IPS-NIHi11 (cell line): Measurements from ENCODE around the gene POC1A.

Source experiments
- DNase-seq: peaks from one replicate; pipeline ENCODE4 v3.0.0; 2012; ENCODE audit warnings: mixed read lengths, low spot score

Gene POC1A

DNA sequence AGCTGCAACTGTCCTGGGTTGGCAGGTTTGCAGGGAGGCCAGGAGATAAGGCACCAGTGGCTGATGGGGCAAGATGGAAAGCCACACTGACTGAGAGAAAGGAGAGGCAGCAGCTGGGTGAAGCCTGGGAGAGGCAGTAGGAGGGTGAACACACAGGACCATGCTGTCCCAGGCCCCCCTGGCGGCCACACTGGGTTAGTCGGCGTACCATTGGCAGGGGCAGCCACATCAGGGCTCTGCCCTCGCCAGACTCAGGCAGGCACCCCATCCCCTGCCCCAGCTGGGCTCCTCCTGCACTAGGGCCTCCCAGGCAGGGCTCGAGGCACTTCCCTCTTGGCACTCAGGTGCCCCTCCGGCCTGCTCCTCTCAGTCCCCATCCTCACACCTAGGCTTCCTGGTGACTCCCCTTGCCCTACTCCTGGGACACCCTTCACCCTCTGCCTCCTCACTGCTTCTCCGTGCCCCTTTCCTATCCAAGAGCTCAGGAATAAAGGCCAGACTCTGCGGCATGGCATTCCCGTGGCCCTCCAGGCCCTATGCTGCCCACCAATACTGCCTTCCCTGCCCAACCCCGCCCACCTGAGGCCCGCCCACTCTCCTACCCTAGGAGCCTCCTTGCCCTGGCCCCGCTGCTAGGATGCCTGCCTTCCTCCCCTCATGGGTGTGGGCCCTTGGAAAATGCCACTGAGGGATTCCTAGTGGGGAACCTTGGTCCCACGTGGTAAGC lies 69.1 kb downstream of the POC1A start:
- no peak for DNase-seq

DNA sequence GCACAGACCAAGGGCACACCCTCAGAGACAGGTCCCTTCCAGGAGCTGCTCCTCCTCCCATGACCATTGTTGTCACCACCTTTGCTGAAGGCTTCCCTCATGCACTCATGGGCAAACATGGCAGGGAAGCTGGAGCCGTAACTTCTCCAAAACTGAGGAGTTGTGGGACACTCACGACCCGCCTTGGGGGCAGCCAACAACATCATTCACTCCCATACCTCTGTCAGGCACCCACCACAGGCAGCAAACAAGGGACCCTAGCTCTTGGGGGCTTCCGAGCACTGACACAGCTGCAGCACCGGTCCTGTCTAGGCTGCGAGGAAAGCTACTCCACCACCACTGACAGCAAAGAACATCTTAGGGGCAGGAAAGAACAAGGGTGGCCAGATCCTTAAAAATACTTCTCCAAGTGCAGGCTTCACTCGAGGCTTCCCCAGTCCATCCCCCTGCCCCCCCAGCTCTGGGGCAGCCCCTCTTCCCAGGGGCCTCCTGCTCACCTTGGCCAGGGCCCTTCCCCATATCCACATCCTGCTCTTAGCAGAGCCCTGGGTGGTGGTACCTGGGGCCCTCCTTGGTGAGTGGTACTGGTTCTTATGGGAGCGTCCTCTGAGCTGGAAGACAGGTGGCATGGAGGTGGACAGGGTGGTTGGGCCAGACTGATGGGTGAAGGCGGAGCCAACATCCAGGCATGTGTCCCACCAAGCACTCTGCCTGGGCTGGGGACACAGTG lies 69.8 kb downstream of the POC1A start:
- no peak for DNase-seq

- DNase-seq: no peak
Measured at GRCh38 chr3:52083556-52084087, 70.6 kb downstream of the POC1A start.

DNA sequence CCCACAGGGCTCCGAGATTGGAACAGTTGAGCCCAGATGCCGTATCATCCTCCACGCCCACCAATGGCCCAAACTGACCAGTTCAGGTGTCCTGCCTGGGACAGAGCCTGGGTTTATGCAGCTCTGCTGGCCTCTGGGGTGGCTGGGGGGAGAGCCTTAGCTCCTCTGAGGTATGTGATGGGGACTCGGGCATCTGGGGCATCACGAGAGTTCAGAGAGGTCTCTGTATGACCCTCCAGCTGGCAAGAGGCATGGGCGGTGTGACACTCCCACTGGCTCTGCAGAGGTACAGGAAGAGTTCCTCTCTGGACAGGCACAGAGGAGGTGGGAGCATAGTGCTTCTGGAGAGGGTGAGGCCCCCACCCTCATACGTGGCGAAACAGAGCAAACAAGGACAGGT lies 71.3 kb downstream of the POC1A start:
- no peak for DNase-seq

DNA sequence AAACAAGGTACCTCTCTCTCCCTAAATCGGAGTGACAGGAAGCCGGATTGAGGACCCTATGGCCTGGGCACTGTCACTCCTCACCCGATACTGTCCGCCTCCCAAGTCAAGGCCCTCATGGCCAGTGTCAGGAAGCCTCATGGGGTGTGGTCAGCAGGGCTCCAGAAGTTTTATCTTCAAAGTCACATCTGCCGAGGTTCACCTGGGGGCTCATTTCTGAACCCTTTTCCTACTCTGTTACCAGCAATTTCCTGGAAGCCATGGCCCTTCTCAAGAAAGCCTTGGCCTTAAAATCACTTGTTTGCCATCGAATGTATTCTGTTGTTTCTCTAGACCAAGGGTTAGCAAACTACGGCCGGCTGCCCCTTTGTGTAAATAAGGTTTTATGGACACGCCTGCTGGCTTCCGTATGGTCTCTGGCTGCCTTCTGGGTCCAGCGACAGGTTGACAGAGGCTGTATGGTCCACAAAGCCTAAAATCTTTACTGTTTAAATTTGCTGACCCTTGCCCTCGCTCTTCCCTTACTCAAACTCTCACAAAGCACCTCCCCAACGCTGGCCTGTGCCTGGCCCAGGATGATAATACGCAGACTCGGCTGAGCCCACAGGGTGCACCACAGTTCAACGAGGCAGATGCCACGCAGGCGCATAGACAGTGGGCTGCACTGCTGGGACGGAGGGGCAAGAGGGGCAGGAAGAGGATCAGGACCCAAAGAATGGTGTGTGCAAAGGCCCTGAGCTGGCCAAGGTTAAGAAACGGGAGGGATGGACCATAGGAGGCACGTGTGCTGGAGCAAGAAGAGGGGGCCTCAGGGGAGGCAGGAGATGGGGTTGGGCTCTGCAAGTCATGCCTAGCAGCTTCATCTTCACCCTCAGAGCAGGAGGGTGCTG lies 73.1 kb downstream of the POC1A start:
- DNase-seq: no peak

DNA sequence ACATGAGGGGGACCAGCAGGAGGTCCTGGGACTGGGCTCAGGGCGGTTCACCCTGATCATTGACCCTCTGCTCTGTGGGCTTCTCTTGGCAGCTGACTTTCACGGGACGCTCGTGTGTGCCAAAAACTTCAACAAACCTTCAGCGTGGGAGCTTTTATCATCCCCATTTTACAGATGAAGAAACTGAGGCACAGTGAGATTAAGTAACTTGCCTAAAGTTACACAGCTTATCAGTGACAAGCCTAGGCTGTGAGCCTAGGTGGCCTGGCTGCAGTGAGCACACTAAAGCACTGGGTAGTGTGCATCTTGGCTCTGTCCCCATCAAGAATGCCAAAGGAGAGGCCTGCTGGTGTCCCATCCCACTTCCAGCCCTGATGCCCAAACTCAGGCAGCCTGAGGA lies 74.3 kb downstream of the POC1A start:
- DNase-seq: no peak

- DNase-seq: no peak
Measured at GRCh38 chr3:52078781-52079560, 75.3 kb downstream of the POC1A start.

- no peak for DNase-seq
Measured at GRCh38 chr3:52077925-52078324, 76.3 kb downstream of the POC1A start.

- DNase-seq: no peak
Measured at GRCh38 chr3:52076896-52077780, 77.1 kb downstream of the POC1A start.

- DNase-seq: no peak
Measured at GRCh38 chr3:52073490-52073889, 80.7 kb downstream of the POC1A start.

DNA sequence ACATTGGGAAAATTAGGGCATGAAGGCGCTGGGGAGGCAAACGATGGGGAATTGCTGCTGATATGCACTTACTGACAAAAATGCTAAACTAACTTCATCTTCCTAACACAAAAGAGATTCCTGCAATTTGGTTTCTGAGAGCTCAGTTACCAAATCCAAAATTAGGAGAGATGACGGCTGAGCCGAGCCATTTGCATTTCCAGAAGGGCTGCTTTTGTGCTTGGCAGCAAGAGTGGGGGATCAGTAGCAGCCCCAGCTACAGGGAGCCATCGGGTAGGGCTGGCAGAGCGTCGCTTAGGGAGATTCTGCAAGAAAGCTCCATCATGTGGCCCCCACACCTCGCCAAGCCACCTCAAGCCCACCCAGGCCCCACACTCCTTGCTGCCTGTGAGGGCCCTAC lies 81.8 kb downstream of the POC1A start:
- no peak for DNase-seq

DNA sequence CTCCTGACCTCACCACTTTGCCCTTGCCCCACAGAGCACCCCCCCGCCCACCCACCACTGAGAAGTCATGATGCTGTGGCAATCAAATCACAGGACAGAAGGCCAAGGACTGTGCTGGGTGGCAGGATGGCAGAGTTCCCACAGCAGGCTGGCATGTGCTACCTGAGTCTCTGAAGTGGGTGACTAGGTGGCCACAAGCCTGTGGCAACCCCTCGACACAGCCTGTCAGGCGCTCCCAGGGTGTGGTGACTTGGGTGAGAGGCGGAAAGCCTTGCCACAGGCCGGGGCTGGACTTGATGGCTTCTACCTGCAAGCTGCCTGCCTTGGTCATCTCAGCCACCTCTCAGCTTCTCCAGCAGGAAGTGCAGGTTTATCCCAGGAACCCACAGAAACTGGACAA lies 82.2 kb downstream of the POC1A start:
- DNase-seq: no peak

DNA sequence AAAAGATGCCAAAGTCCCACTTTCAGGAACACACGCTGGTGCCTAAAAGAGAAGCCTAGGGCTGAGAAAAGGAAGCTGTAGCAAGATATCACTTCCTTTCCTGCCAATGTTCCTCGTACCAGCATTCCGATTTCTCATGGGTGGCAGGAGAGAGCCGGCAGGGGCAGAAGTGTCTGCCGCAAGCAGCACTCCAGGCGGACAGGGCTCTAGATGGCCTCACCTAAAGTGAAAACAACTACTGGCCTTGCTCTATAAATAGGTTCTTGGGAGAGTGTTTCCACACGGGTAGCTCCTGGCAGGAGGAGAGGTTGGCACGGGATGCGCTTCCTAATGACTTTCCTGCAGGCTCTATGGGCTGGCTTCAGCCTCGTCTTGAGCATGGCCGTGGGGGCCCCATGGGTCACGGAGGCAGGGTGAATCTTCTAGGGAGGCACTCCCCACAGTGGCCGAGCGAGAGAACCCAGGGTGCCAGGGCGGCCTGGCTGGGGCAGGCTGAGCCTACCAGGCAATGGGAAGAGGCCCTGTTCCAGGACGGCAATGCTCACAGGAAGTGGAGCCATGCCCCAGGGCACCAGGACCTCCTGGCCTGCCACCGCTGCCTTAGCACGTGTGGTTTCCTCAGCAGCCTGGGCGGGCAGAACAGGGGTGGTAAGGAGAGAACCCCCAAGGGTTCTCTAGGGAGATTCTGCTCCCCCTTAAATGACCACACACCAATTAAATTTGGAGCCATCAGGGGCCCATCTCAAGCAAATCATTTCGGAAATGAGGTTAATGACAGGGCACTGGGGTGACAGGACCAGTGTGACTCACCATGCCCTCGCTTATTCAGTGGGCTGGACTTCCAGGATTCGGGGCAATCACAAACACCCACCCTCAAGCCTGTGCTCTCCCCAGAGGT lies 83.2 kb downstream of the POC1A start:
- no peak for DNase-seq

GRCh38 chr3:52069855-52070254 lies 84.4 kb downstream of the POC1A start:
- DNase-seq: no peak

DNA sequence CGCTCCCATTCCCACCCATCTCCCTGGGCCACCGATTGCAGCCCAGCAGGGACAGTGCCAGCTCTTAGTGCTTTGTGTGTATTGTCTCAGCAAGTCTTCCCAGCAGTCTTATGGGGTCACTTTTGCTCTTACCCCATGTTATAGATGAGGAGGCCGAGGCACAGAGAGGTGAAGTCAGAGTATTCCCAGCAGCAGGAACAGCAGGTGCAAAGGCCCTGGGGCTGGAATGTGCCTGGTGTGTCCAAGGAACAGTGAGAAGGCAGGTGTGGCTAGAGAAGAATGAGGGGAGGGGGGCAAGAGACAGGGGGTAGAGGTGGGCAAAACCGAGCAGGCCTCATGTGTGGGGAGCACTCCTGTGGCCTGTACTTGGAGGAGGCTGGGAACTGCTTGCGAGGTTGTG lies 85.1 kb downstream of the POC1A start:
- no peak for DNase-seq

DNA sequence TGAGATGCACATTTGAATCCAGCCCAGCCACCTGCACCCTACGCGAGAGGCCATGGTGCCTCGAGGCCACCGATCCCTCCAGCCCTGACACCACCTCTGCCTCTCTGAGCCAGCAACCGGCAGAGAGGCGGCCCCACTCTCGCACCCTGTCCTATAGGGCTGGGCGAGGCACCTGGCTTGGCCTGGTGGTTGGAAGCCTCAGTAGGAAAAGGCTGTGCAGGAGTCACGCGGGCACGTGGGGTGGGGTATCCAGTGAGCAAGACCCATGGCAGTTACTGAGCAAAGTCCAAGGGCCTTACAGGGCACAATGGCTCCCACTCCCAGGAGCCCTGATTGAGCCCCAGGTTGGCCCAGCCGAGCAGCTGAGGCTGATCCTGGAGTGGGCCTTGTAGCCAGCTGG lies 85.5 kb downstream of the POC1A start:
- no peak for DNase-seq

- DNase-seq: no peak
Measured at GRCh38 chr3:52068055-52068571, 86.1 kb downstream of the POC1A start.

- no peak for DNase-seq
Measured at GRCh38 chr3:52067526-52067925, 86.7 kb downstream of the POC1A start.

DNA sequence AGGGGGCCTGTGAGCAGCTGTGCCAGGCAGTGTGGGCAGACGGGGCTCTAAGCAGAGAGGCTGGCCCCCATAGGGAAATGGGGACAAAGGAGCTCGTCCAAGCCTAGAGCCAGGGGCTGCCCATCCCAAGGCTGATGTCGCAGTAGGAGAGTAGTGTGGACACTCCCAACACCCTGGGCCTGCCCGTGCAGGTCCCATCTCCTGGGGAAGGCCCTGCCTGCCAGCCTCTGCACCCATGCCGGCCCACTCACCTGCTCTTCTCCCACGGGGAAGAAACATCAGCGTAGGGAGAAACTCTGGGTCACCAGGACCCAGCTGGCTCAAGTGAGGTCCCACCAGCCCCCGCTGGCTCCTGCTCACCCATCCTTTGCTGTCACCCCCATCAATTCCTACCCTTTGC lies 87.2 kb downstream of the POC1A start:
- DNase-seq: no peak
